A549 treated with DMSO at 1 μM for 4 hours (cell line): ENCODE results near the gene PLAA. TPM values are rescaled to one million over a fixed set of nuclear protein-coding genes. Genes with fewer than 3 reads are reported as not detected.

Experiments
- total RNA-seq: library from RNA; stranded (reverse); fragments of 200-300 nt; extraction: Qiagen RNA extraction; gene quantifications from 5 replicates; pipeline ENCODE4 v1.2.3, GENCODE V29; 2022; ENCODE audit warnings: low read depth

The PLAA gene
- total RNA-seq, result 34.0 to 38.4 TPM (median 34.2 TPM) in 5 replicates

DNA sequence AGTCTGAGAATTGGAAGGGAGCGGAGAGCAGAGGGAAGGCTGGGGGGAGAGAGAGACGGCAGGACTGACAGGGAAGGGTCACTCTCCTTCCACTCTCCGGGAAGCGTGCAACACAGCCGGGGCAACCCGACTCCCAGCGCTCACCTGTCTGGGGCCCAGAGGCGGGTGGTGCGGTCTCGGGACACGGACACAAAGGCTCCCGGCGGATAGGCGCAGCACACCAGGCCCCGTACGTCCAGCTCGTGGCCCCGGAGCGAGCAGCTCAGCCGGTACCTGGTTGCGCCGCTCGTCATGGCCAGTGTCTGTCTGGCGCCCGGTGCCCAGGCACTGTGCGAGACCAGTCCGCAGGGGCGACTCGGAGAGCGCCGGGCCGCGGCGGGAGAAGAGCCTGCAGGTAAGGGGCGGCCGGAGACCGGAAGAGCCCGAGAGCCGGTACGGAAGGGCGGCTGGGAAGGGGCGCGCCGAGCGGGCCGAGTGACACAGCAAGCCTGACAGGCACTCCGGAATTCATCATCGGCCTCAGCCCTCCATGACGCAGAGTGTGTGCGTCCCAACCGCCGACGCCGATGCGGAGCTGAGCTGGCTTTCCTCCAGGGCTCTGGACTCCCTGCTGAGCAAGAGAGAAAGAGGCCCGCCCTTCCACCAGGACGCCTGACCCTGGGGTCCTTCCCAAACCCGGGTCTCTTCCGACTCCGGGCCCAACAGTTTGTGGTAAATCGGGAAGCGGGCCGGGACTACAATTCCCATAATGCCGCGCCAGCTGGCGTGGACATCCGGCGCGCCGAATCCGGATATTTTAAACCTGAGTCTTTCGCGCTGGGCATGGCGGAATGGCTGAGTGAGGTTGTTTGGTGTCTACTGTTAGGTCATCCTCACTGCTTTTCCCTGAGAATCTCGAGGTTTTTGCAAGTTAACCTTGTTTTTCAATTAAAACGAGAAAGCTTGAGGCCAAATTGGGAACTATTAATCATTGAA lies at the start of gene PLAA:
TSS of gene PLAA (minus strand) at position 490 of the 975 bp plus-strand sequence. CDS start at position 293, 197 bp downstream.

DNA sequence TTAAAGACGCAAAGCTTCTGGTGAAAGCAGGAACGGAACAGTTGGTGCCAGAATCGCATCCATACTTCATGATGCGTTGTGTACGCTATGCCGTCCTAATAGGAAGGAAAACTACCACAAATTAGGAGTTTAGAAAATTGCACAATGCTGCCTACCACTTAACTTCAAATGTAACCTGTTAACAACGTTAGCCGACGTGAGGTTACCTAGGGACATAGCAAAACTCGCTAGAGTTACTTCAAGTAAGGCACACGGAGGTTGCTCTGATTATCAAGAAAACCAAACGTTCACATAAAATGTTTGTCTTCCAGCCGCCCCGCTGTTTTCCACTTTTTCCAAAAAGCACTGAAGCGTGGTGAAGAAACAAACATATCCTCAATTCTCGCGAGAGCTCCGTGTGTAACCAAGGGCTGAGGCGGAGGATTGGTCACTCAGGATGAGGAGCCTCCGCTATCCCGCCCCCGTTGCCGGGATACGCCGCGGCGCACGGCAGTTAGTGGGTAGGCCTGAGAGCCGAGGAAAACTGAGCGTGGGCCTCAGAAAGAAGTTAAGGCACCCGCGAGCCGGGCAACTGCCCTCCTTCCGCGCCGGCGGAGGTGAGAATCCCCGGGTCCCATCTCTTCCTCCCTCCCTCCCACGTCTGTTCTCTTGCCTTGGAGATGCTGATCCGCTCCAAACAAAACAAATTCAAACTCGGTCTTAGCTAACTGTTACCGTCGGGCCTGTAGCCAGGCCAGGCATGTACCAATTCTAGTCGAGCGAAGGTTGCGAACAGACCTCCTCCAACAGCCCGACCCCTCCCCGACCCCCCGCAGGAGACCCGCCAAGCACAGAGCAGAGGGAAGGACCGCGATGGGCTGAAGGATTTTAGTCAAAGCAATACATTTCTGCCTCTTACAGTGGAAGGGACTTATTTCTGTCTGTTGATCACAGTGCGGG lies 9.1 kb upstream of the PLAA start, which contains the start of gene IFT74:
TSS of gene IFT74 (plus strand) at position 492 of the 939 bp plus-strand sequence. CDS start 5,556 bp downstream, outside the sequence.

DNA sequence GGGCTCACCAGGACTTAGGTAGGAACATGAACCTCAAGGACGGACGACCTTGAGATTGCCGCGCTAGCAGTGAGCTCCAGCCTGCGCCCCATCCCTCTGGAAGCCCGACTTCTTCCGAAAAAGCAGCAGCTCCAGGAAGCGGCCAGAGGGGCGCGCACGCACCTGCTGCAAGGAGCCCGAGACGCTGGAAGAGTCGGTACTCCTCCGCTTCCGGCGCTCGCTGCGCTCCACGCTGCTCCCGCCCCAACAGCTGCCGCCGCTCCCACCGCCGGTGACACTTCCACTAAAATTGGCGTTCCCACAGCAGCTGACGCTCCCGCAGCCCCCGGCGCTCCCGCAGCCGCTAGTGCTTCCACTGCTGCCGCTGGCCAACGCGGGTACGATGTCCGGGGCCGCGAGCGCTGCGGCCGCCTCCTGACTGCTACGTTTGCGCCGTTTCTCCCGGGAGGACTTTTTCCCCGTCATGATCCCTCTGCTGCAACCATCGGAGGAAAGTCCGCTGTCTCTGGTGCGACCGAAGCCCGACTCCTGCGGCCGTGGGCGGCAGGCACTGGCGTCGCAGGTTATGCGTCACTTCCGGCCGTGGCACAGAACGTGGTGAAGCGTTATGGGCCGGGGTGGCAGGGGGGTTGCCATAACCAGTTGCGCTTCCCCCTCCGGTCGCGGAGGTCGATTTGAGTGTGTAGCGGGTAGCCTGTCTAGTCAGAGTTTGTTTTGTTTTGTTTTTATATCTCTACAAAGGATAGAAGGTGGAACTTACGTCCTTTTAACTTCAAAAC lies 54.6 kb downstream of the PLAA start, which contains the start of gene CAAP1:
TSS of gene CAAP1 (minus strand) at position 552 of the 779 bp plus-strand sequence. CDS start at position 465, 87 bp downstream.

Other genes starting within 250 kb of the PLAA start
- gene CAAP1, start 54.4 kb downstream of the PLAA start, total RNA-seq, result 16.3 to 25.3 TPM (median 20.3 TPM) in 5 replicates
- 13.1 to 16.5 TPM (median 14.8 TPM) in 5 replicates for gene IFT74, start 9.2 kb upstream of the PLAA start, total RNA-seq
- not detected in 5 replicates for gene LRRC19, start 58.4 kb upstream of the PLAA start, total RNA-seq
- gene TEK, start 162.0 kb upstream of the PLAA start, total RNA-seq, result 0.05 to 0.15 TPM (median 0.07 TPM) in 5 replicates